GM23338 (cell line): ENCODE measurements around the gene PRPF31. TPM values are rescaled to one million over a fixed set of nuclear protein-coding genes. Genes with fewer than 3 reads are reported as not detected.

Experiments used
- ATAC-seq: fragments of 200-7000 bp; cut with Tn5 transposase; 3 replicates; pipeline ENCODE4 v1.9.1; 2020
- DNase-seq: peaks from one replicate; pipeline ENCODE4 v3.0.0-alpha.2; 2015; ENCODE audit warnings: low spot score
- H2AFZ ChIP-seq: fragments of 200-600 bp; sonication (generic); 2 replicates; pipeline ENCODE4 v1.8.0; 2016; ENCODE audit warnings: antibody characterized with exemption, mild to moderate bottlenecking, moderate library complexity
- H3F3A ChIP-seq: fragments of 200-600 bp; sonication (generic); replicated peaks from 2 replicates; pipeline ENCODE4 v1.8.0; 2017; ENCODE audit warnings: antibody characterized with exemption, mixed run types, low read depth
- H3K27ac ChIP-seq: fragments of 200-600 bp; sonication (generic); 2 replicates; pipeline ENCODE4 v1.6.1; 2016; ENCODE audit warnings: low read depth
- H3K27me3 ChIP-seq: fragments of 200-600 bp; sonication (generic); 2 replicates; pipeline ENCODE4 v1.8.0; 2016; ENCODE audit warnings: mild to moderate bottlenecking, mixed run types, moderate library complexity; ENCODE audit not compliant: insufficient read depth
- H3K36me3 ChIP-seq: fragments of 200-600 bp; sonication (generic); 2 replicates; pipeline ENCODE4 v1.8.0; 2016; ENCODE audit warnings: mild to moderate bottlenecking; ENCODE audit not compliant: insufficient read depth
- H3K4me1 ChIP-seq: fragments of 200-600 bp; sonication (generic); 2 replicates; pipeline ENCODE4 v1.8.0; 2016; ENCODE audit warnings: mild to moderate bottlenecking, moderate library complexity; ENCODE audit not compliant: insufficient read depth
- H3K4me2 ChIP-seq: fragments of 200-600 bp; sonication (generic); 2 replicates; pipeline ENCODE4 v1.7.1; 2017; ENCODE audit warnings: mixed run types
- H3K4me3 ChIP-seq: fragments of 200-600 bp; sonication (generic); 2 replicates; pipeline ENCODE4 v1.6.1; 2016; ENCODE audit warnings: mixed run types
- H3K79me2 ChIP-seq: fragments of 200-600 bp; sonication (generic); replicated peaks from 2 replicates; pipeline ENCODE4 v1.8.0; 2017; ENCODE audit warnings: mild to moderate bottlenecking; ENCODE audit not compliant: insufficient read depth
- H3K9me2 ChIP-seq: fragments of 200-600 bp; sonication (generic); 2 replicates; pipeline ENCODE4 v1.8.0; 2017; ENCODE audit not compliant: insufficient read depth
- H4K20me1 ChIP-seq: fragments of 200-600 bp; sonication (generic); replicated peaks from 2 replicates; pipeline ENCODE4 v1.8.0; 2017; ENCODE audit warnings: mild to moderate bottlenecking; ENCODE audit not compliant: insufficient read depth
- H3K27ac Mint-ChIP-seq: 2 replicates; pipeline ENCODE4 v1.8.0; 2020; ENCODE audit warnings: inconsistent platforms, mild to moderate bottlenecking, moderate library complexity, mixed read lengths
- H3K27me3 Mint-ChIP-seq: 3 replicates; pipeline ENCODE4 v1.8.0; 2022; ENCODE audit warnings: low read depth, mild to moderate bottlenecking, moderate library complexity, mixed read lengths, inconsistent platforms; ENCODE audit not compliant: insufficient read depth, poor library complexity
- H3K36me3 Mint-ChIP-seq: 3 replicates; pipeline ENCODE4 v1.8.0; 2021; ENCODE audit warnings: low read depth, mild to moderate bottlenecking, inconsistent platforms, moderate library complexity, mixed read lengths
- H3K4me1 Mint-ChIP-seq: 3 replicates; pipeline ENCODE4 v1.8.0; 2020; ENCODE audit warnings: mild to moderate bottlenecking, inconsistent platforms, mixed read lengths
- H3K4me3 Mint-ChIP-seq: 3 replicates; pipeline ENCODE4 v1.8.0; 2021; ENCODE audit warnings: moderate library complexity, mild to moderate bottlenecking, inconsistent platforms, mixed read lengths
- H3K9me3 Mint-ChIP-seq: 3 replicates; pipeline ENCODE4 v1.8.0; 2020; ENCODE audit warnings: moderate library complexity, mild to moderate bottlenecking, inconsistent platforms, mixed read lengths
- CREB1 ChIP-seq: fragments of 250-450 bp; sonication (Bioruptor Pico); IDR thresholded peaks from 2 replicates; pipeline ENCODE4 v1.5.0; 2020; ENCODE audit warnings: low read depth, mild to moderate bottlenecking, moderate library complexity
- EZH2 ChIP-seq: fragments of 200-600 bp; sonication (generic); IDR thresholded peaks from one replicate; pipeline ENCODE4 v1.8.0; 2017; ENCODE audit warnings: antibody characterized with exemption, mild to moderate bottlenecking, low read depth; ENCODE audit not compliant: unreplicated experiment
- EZH2phosphoT487 ChIP-seq: fragments of 200-600 bp; sonication (generic); IDR thresholded peaks from one replicate; pipeline ENCODE4 v1.8.1; 2018; ENCODE audit warnings: antibody characterized with exemption; ENCODE audit not compliant: unreplicated experiment
- JUNB ChIP-seq: IDR thresholded peaks from one replicate; pipeline ENCODE4 v1.6.1; 2016; ENCODE audit warnings: antibody characterized with exemption; ENCODE audit not compliant: unreplicated experiment
- NANOG ChIP-seq: IDR thresholded peaks from 2 replicates; pipeline ENCODE4 v1.6.1; 2016; ENCODE audit warnings: antibody characterized with exemption, borderline replicate concordance
- POLR2AphosphoS5 ChIP-seq: IDR thresholded peaks from 2 replicates; pipeline ENCODE4 v1.6.1; 2016; ENCODE audit warnings: antibody characterized with exemption, low read depth
- STAT1 ChIP-seq: IDR thresholded peaks from one replicate; pipeline ENCODE4 v1.6.1; 2016; ENCODE audit warnings: antibody characterized with exemption; ENCODE audit not compliant: unreplicated experiment
- ZNF114 ChIP-seq: fragments of 250-450 bp; sonication (Bioruptor Pico); IDR thresholded peaks from 2 replicates; pipeline ENCODE4 v1.5.0; 2020; ENCODE audit warnings: mild to moderate bottlenecking, moderate library complexity
- ZNF331 ChIP-seq: fragments of 250-450 bp; sonication (Bioruptor Pico); IDR thresholded peaks from 2 replicates; pipeline ENCODE4 v1.5.0; 2020; ENCODE audit warnings: low read depth, mild to moderate bottlenecking, moderate library complexity
- polyA plus RNA-seq: library from polyadenylated mRNA; unstranded; fragments of >200 nt; fragmentation: Nextera tagmentation; extraction: Ambion mirVana; gene quantifications from 2 replicates; pipeline ENCODE4 v1.2.1, GENCODE V29; 2016
- total RNA-seq: library from RNA; depleted of rRNA; stranded (reverse); fragments of >200 nt; shearing (Covaris generic); gene quantifications from 2 replicates; pipeline ENCODE4 v1.2.3, GENCODE V29; 2014
- TF ChIP-seq, protein P1 (sequence below): IDR thresholded peaks from 2 replicates; pipeline ENCODE4 v1.6.1; 2016; ENCODE audit warnings: antibody characterized with exemption
- TF ChIP-seq, protein P2 (sequence below): fragments of 250-450 bp; sonication (Bioruptor Pico); IDR thresholded peaks from 2 replicates; pipeline ENCODE4 v1.5.0; 2020; ENCODE audit warnings: mild to moderate bottlenecking, moderate library complexity
- TF ChIP-seq, protein P3 (sequence below): IDR thresholded peaks from one replicate; pipeline ENCODE4 v1.6.1; 2018; ENCODE audit warnings: antibody characterized with exemption; ENCODE audit not compliant: unreplicated experiment
- TF ChIP-seq, protein P4 (sequence below), 2 experiments: fragments of 200-600 bp in 1 of 2; sonication (generic) in 1 of 2; conservative IDR thresholded peaks; 2 replicates each; pipeline versions ENCODE4 v1.5.1 to v1.6.1; 2016 to 2017; ENCODE audit warnings: antibody characterized with exemption in 2 of 2, low read depth in 2 of 2, mild to moderate bottlenecking in 2 of 2, moderate library complexity in 1 of 2

PRPF31 gene
- total and polyA plus RNA-seq, 2 experiments from 2014 or later = 83.3 to 94.2 TPM

DNA sequence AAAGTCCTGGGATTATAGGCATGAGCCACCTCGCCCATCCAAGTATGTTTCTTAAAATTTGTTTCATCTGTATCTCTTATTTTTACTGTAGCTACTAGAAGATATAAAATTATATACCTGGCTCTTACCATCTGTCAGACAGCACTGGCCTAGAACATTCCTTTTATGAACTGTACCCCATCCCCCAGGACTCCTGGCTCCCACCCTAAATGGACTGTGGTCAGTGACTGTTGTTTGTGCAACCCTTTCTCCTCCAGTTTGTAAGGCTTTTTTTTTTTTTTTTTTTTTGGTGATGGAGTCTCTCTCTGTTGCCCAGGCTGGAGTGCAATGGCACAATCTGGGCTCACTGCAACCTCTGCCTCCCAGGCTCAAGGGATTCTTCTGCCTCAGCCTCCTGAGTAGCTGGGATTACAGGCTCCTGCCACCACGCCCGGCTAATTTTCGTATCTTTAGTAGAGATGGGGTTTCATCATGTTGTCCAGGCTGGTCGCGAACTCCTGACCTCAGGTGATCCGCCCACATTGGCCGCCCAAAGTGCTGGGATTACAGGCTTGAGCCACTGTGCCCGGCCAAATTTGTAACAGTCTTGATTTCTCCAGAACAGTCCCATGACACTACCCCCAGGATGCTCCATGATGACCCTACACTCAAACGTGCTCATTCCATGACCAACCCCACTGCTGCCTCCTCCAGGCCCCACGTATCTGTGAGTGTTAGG, 10.4 kb upstream of the PRPF31 start:
- Mint-ChIP-seq H3K4me3 (peak overlapping the region; percentile 22; the same call in 2 of the 3 replicates), H3K9me3 (no peaks in the 10 kb centered on the region; the same call in 1 of the 3 replicates), H3K27me3 (peaks cover 19% of the 10 kb centered on the region), H3K27ac (no peak overlapping the region), H3K4me1 (peaks cover 11% of the 10 kb centered on the region), H3K36me3 (peaks cover 44% of the 10 kb centered on the region)
- TF ChIP-seq EZH2 (no peak), EZH2phosphoT487 (no peak), POLR2AphosphoS5 (no peak), STAT1 (no peak), ZNF114 (CRISPR knock-in tag) (no peak), CREB1 (CRISPR knock-in tag) (no peak), ZNF331 (no peak), JUNB (no peak), NANOG (no peak)
- TF ChIP-seq, protein P1, sequence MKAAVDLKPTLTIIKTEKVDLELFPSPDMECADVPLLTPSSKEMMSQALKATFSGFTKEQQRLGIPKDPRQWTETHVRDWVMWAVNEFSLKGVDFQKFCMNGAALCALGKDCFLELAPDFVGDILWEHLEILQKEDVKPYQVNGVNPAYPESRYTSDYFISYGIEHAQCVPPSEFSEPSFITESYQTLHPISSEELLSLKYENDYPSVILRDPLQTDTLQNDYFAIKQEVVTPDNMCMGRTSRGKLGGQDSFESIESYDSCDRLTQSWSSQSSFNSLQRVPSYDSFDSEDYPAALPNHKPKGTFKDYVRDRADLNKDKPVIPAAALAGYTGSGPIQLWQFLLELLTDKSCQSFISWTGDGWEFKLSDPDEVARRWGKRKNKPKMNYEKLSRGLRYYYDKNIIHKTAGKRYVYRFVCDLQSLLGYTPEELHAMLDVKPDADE = no peak
- TF ChIP-seq, protein P2, sequence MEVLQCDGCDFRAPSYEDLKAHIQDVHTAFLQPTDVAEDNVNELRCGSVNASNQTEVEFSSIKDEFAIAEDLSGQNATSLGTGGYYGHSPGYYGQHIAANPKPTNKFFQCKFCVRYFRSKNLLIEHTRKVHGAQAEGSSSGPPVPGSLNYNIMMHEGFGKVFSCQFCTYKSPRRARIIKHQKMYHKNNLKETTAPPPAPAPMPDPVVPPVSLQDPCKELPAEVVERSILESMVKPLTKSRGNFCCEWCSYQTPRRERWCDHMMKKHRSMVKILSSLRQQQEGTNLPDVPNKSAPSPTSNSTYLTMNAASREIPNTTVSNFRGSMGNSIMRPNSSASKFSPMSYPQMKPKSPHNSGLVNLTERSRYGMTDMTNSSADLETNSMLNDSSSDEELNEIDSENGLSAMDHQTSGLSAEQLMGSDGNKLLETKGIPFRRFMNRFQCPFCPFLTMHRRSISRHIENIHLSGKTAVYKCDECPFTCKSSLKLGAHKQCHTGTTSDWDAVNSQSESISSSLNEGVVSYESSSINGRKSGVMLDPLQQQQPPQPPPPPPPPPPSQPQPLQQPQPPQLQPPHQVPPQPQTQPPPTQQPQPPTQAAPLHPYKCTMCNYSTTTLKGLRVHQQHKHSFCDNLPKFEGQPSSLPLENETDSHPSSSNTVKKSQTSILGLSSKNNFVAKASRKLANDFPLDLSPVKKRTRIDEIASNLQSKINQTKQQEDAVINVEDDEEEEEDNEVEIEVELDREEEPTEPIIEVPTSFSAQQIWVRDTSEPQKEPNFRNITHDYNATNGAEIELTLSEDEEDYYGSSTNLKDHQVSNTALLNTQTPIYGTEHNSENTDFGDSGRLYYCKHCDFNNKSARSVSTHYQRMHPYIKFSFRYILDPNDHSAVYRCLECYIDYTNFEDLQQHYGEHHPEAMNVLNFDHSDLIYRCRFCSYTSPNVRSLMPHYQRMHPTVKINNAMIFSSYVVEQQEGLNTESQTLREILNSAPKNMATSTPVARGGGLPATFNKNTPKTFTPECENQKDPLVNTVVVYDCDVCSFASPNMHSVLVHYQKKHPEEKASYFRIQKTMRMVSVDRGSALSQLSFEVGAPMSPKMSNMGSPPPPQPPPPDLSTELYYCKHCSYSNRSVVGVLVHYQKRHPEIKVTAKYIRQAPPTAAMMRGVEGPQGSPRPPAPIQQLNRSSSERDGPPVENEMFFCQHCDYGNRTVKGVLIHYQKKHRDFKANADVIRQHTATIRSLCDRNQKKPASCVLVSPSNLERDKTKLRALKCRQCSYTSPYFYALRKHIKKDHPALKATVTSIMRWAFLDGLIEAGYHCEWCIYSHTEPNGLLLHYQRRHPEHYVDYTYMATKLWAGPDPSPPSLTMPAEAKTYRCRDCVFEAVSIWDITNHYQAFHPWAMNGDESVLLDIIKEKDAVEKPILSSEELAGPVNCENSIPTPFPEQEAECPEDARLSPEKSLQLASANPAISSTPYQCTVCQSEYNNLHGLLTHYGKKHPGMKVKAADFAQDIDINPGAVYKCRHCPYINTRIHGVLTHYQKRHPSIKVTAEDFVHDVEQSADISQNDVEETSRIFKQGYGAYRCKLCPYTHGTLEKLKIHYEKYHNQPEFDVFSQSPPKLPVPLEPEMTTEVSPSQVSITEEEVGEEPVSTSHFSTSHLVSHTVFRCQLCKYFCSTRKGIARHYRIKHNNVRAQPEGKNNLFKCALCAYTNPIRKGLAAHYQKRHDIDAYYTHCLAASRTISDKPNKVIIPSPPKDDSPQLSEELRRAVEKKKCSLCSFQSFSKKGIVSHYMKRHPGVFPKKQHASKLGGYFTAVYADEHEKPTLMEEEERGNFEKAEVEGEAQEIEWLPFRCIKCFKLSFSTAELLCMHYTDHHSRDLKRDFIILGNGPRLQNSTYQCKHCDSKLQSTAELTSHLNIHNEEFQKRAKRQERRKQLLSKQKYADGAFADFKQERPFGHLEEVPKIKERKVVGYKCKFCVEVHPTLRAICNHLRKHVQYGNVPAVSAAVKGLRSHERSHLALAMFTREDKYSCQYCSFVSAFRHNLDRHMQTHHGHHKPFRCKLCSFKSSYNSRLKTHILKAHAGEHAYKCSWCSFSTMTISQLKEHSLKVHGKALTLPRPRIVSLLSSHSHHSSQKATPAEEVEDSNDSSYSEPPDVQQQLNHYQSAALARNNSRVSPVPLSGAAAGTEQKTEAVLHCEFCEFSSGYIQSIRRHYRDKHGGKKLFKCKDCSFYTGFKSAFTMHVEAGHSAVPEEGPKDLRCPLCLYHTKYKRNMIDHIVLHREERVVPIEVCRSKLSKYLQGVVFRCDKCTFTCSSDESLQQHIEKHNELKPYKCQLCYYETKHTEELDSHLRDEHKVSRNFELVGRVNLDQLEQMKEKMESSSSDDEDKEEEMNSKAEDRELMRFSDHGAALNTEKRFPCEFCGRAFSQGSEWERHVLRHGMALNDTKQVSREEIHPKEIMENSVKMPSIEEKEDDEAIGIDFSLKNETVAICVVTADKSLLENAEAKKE (CRISPR knock-in tag) = no peak
- TF ChIP-seq, protein P3, sequence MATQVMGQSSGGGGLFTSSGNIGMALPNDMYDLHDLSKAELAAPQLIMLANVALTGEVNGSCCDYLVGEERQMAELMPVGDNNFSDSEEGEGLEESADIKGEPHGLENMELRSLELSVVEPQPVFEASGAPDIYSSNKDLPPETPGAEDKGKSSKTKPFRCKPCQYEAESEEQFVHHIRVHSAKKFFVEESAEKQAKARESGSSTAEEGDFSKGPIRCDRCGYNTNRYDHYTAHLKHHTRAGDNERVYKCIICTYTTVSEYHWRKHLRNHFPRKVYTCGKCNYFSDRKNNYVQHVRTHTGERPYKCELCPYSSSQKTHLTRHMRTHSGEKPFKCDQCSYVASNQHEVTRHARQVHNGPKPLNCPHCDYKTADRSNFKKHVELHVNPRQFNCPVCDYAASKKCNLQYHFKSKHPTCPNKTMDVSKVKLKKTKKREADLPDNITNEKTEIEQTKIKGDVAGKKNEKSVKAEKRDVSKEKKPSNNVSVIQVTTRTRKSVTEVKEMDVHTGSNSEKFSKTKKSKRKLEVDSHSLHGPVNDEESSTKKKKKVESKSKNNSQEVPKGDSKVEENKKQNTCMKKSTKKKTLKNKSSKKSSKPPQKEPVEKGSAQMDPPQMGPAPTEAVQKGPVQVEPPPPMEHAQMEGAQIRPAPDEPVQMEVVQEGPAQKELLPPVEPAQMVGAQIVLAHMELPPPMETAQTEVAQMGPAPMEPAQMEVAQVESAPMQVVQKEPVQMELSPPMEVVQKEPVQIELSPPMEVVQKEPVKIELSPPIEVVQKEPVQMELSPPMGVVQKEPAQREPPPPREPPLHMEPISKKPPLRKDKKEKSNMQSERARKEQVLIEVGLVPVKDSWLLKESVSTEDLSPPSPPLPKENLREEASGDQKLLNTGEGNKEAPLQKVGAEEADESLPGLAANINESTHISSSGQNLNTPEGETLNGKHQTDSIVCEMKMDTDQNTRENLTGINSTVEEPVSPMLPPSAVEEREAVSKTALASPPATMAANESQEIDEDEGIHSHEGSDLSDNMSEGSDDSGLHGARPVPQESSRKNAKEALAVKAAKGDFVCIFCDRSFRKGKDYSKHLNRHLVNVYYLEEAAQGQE = no peak
- TF ChIP-seq, protein P4, sequence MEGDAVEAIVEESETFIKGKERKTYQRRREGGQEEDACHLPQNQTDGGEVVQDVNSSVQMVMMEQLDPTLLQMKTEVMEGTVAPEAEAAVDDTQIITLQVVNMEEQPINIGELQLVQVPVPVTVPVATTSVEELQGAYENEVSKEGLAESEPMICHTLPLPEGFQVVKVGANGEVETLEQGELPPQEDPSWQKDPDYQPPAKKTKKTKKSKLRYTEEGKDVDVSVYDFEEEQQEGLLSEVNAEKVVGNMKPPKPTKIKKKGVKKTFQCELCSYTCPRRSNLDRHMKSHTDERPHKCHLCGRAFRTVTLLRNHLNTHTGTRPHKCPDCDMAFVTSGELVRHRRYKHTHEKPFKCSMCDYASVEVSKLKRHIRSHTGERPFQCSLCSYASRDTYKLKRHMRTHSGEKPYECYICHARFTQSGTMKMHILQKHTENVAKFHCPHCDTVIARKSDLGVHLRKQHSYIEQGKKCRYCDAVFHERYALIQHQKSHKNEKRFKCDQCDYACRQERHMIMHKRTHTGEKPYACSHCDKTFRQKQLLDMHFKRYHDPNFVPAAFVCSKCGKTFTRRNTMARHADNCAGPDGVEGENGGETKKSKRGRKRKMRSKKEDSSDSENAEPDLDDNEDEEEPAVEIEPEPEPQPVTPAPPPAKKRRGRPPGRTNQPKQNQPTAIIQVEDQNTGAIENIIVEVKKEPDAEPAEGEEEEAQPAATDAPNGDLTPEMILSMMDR (conservative IDR thresholded peaks at IDR 0.05; ENCODE audit: low read depth in 2 of 2) = no peak
- H3K4me3 ChIP-seq = no peak overlapping the region
- ATAC-seq (no peak), DNase-seq (no peak)
- H3K27ac ChIP-seq = peak overlapping the region; percentile 19; the same call in 1 of the 2 replicates
- no peak overlapping the region for H2AFZ ChIP-seq
- no peaks in the 10 kb centered on the region for H3K27me3 ChIP-seq
- H3K4me1 ChIP-seq = peaks cover 5% of the 10 kb centered on the region; the same call in 1 of the 2 replicates
- peaks cover 15% of the 10 kb centered on the region for H4K20me1 ChIP-seq
- H3K79me2 ChIP-seq = peaks cover 22% of the 10 kb centered on the region
- H3K4me2 ChIP-seq = no peak overlapping the region
- H3K36me3 ChIP-seq = peaks cover 6% of the 10 kb centered on the region
- H3F3A ChIP-seq = 0 out of 2 replicates have a peak, but pooled peaks cover 3% of the 10 kb centered on the region
- H3K9me2 ChIP-seq = no peaks in the 10 kb centered on the region
